Urinary bladder (tissue), 4 donors: ENCODE measurements around the gene WASF2. TPM values are rescaled to one million over a fixed set of nuclear protein-coding genes. Genes with fewer than 3 reads are reported as not detected.

Experiments used
- DNase-seq: peaks from one replicate; pipeline ENCODE4 v3.0.0-alpha.2; 2015; ENCODE audit errors: extremely low spot score
- H3K27ac ChIP-seq: one replicate; pipeline ENCODE4 v1.5.1; 2013; ENCODE audit warnings: low read depth, mild to moderate bottlenecking, moderate library complexity
- H3K36me3 ChIP-seq: one replicate; pipeline ENCODE4 v1.6.1; 2013; ENCODE audit warnings: mild to moderate bottlenecking, moderate library complexity; ENCODE audit not compliant: insufficient read depth
- H3K4me1 ChIP-seq: one replicate; pipeline ENCODE4 v1.6.1; 2013; ENCODE audit warnings: mild to moderate bottlenecking, moderate library complexity; ENCODE audit not compliant: insufficient read depth
- H3K4me3 ChIP-seq: one replicate; pipeline ENCODE4 v1.5.1; 2013; ENCODE audit warnings: low read depth, low read length
- WGBS: extraction: QIAGEN DNeasy Blood & Tissue Kit; methylation state at CpG from one replicate; pipeline ENCODE4 v1.1.7; 2013; 5-methylcytosine and 5-hydroxymethylcytosine counted together
- polyA plus RNA-seq: library from polyadenylated mRNA; stranded (reverse); fragments of 200-250 nt; gene quantifications from one replicate; pipeline ENCODE4 v1.2.3, GENCODE V29; 2013
- total RNA-seq: library from RNA; depleted of rRNA; stranded (reverse); fragments of >200 nt; gene quantifications from one replicate; pipeline ENCODE4 v1.2.3, GENCODE V29; 2014
- donor health status: healthy with polysubstance abuse.
- donor health status: healthy.

WASF2 gene
- total and polyA plus RNA-seq, 2 donors: 40.7 to 83.6 TPM

- Histone ChIP-seq H3K36me3 (no peaks in the 10 kb centered on the region), H3K4me1 (peaks cover 3% of the 10 kb centered on the region), H3K27ac (peak overlapping the region; percentile 90), H3K4me3 (peak overlapping the region; percentile 40)
- WGBS: 11% methylated on average over 27 of the region's 27 CpGs
- peak; percentile 72 for DNase-seq
These were observed 37.4 kb upstream of the WASF2 start for GRCh38 chr1:27527223-27527889.

GRCh38 chr1:27526569-27527222 lies 36.7 kb upstream of the WASF2 start:
- WGBS: 30% methylated on average over 10 of the region's 10 CpGs
- peak overlapping the region; percentile 55 for H3K27ac ChIP-seq
- H3K4me3 ChIP-seq: no peak overlapping the region
- DNase-seq: no peak
- H3K4me1 ChIP-seq: peaks cover 3% of the 10 kb centered on the region
- no peaks in the 10 kb centered on the region for H3K36me3 ChIP-seq

GRCh38 chr1:27525296-27526272 lies 35.6 kb upstream of the WASF2 start:
- 20% methylated on average over 16 of the region's 16 CpGs for WGBS
- Histone ChIP-seq H3K4me1 (peaks cover 3% of the 10 kb centered on the region), H3K27ac (peak overlapping the region; percentile 77), H3K36me3 (no peaks in the 10 kb centered on the region), H3K4me3 (no peak overlapping the region)
- peak; percentile 68 for DNase-seq

GRCh38 chr1:27523337-27524020 lies 33.5 kb upstream of the WASF2 start:
- DNase-seq: no peak
- H3K36me3 ChIP-seq: no peaks in the 10 kb centered on the region
- peak overlapping the region; percentile 68 for H3K27ac ChIP-seq
- 36% methylated on average over 8 of the region's 8 CpGs for WGBS
- peaks cover 3% of the 10 kb centered on the region for H3K4me1 ChIP-seq
- peak overlapping the region; percentile 6 for H3K4me3 ChIP-seq

GRCh38 chr1:27522432-27523336 lies 32.7 kb upstream of the WASF2 start:
- 24% methylated on average over 31 of the region's 31 CpGs for WGBS
- H3K4me1 ChIP-seq: peaks cover 3% of the 10 kb centered on the region
- H3K27ac ChIP-seq: peak overlapping the region; percentile 68
- peak overlapping the region; percentile 6 for H3K4me3 ChIP-seq
- DNase-seq: peak; percentile 87
- no peaks in the 10 kb centered on the region for H3K36me3 ChIP-seq

GRCh38 chr1:27521861-27522431 lies 32.0 kb upstream of the WASF2 start:
- Histone ChIP-seq H3K27ac (no peak overlapping the region), H3K4me3 (no peak overlapping the region), H3K4me1 (peaks cover 3% of the 10 kb centered on the region), H3K36me3 (no peaks in the 10 kb centered on the region)
- no peak for DNase-seq
- WGBS: 42% methylated on average over 9 of the region's 9 CpGs

- WGBS: 16% methylated on average over 20 of the region's 20 CpGs
- Histone ChIP-seq H3K4me3 (no peak overlapping the region), H3K36me3 (no peaks in the 10 kb centered on the region), H3K27ac (no peak overlapping the region), H3K4me1 (peaks cover 3% of the 10 kb centered on the region)
- no peak for DNase-seq
These were observed 31.4 kb upstream of the WASF2 start for GRCh38 chr1:27521336-27521831.

GRCh38 chr1:27520651-27521050 lies 30.7 kb upstream of the WASF2 start:
- DNase-seq: no peak
- peaks cover 2% of the 10 kb centered on the region for H3K4me1 ChIP-seq
- 70% methylated on average over 4 of the region's 4 CpGs for WGBS
- H3K36me3 ChIP-seq: no peaks in the 10 kb centered on the region
- no peak overlapping the region for H3K4me3 ChIP-seq
- no peak overlapping the region for H3K27ac ChIP-seq

- WGBS: 68% methylated on average over 24 of the region's 24 CpGs
- H3K27ac ChIP-seq: no peak overlapping the region
- no peak for DNase-seq
- H3K4me1 ChIP-seq: peaks cover 2% of the 10 kb centered on the region
- H3K4me3 ChIP-seq: no peak overlapping the region
- no peaks in the 10 kb centered on the region for H3K36me3 ChIP-seq
These were observed 29.6 kb upstream of the WASF2 start for GRCh38 chr1:27519331-27520258.

GRCh38 chr1:27518808-27519207 lies 28.8 kb upstream of the WASF2 start:
- Histone ChIP-seq H3K4me3 (no peak overlapping the region), H3K4me1 (peaks cover 2% of the 10 kb centered on the region), H3K36me3 (no peaks in the 10 kb centered on the region), H3K27ac (no peak overlapping the region)
- no peak for DNase-seq
- WGBS: 87% methylated on average over 7 of the region's 7 CpGs

- Histone ChIP-seq H3K27ac (peak overlapping the region; percentile 29), H3K4me1 (no peaks in the 10 kb centered on the region)
- WGBS: 74% methylated on average over 21 of the region's 21 CpGs
These were observed 28.1 kb upstream of the WASF2 start for GRCh38 chr1:27517907-27518718.

More at GRCh38 chr1:27517907-27518718, 28.1 kb upstream of the WASF2 start:
- no peak for DNase-seq
- H3K36me3 ChIP-seq: no peaks in the 10 kb centered on the region
- H3K4me3 ChIP-seq: no peak overlapping the region
